Measurements from ENCODE around the gene CHCT1. TPM values are rescaled to one million over a fixed set of nuclear protein-coding genes. Genes with fewer than 3 reads are reported as not detected.

CHCT1 gene
- polyA plus RNA-seq, 2 donors, result 0.08 TPM; not detected in 1

- H3K9me3 ChIP-seq (ENCODE audit: control insufficient read depth in 2 of 2, insufficient read depth in 1 of 2, low read depth in 1 of 2, low read length in 1 of 2), result no peaks in the 10 kb centered on the region
- no peaks in the 10 kb centered on the region for H3K27me3 ChIP-seq (ENCODE audit: control insufficient read depth in 1 of 2, insufficient read depth in 2 of 2, low read length in 2 of 2)
- no peaks in the 10 kb centered on the region for H3K36me3 ChIP-seq (ENCODE audit: control insufficient read depth in 2 of 2, insufficient read depth in 2 of 2, low read length in 1 of 2)
- WGBS, 2 donors, result 76 to 80% methylated on average over 3 of the region's 3 CpGs
- H3K4me3 ChIP-seq (ENCODE audit: low read depth in 1 of 2, low read length in 2 of 2), result no peak overlapping the region
- H3K27ac ChIP-seq (ENCODE audit: low read depth in 2 of 2, low read length in 1 of 2), result no peak overlapping the region
- H3K4me1 ChIP-seq (ENCODE audit: control insufficient read depth in 2 of 2, insufficient read depth in 2 of 2, low read length in 1 of 2), result no peaks in the 10 kb centered on the region
Observed at GRCh38 chr17:60396412-60396811, 25.9 kb upstream of the CHCT1 start.

GRCh38 chr17:60398227-60398959 is 23.9 kb upstream of the CHCT1 start:
- Histone ChIP-seq H3K9me3 (ENCODE audit: control insufficient read depth in 2 of 2, insufficient read depth in 1 of 2, low read depth in 1 of 2, low read length in 1 of 2) (no peaks in the 10 kb centered on the region), H3K27me3 (ENCODE audit: control insufficient read depth in 1 of 2, insufficient read depth in 2 of 2, low read length in 2 of 2) (no peaks in the 10 kb centered on the region), H3K36me3 (ENCODE audit: control insufficient read depth in 2 of 2, insufficient read depth in 2 of 2, low read length in 1 of 2) (no peaks in the 10 kb centered on the region), H3K4me3 (ENCODE audit: low read depth in 1 of 2, low read length in 2 of 2) (no peak overlapping the region), H3K27ac (ENCODE audit: low read depth in 2 of 2, low read length in 1 of 2) (no peak overlapping the region), H3K4me1 (ENCODE audit: control insufficient read depth in 2 of 2, insufficient read depth in 2 of 2, low read length in 1 of 2) (no peaks in the 10 kb centered on the region)
- WGBS, 2 donors, result 73 to 76% methylated on average over 3 of the region's 3 CpGs

- Histone ChIP-seq H3K4me3 (ENCODE audit: low read depth in 1 of 2, low read length in 2 of 2) (no peak overlapping the region), H3K4me1 (ENCODE audit: control insufficient read depth in 2 of 2, insufficient read depth in 2 of 2, low read length in 1 of 2) (no peaks in the 10 kb centered on the region), H3K36me3 (ENCODE audit: control insufficient read depth in 2 of 2, insufficient read depth in 2 of 2, low read length in 1 of 2) (no peaks in the 10 kb centered on the region), H3K9me3 (ENCODE audit: control insufficient read depth in 2 of 2, insufficient read depth in 1 of 2, low read depth in 1 of 2, low read length in 1 of 2) (no peaks in the 10 kb centered on the region), H3K27me3 (ENCODE audit: control insufficient read depth in 1 of 2, insufficient read depth in 2 of 2, low read length in 2 of 2) (no peaks in the 10 kb centered on the region), H3K27ac (ENCODE audit: low read depth in 2 of 2, low read length in 1 of 2) (no peak overlapping the region)
Observed at GRCh38 chr17:60401819-60402218, 20.5 kb upstream of the CHCT1 start.

GRCh38 chr17:60403523-60403810 is 18.8 kb upstream of the CHCT1 start:
- H3K9me3 ChIP-seq (ENCODE audit: control insufficient read depth in 2 of 2, insufficient read depth in 1 of 2, low read depth in 1 of 2, low read length in 1 of 2), result no peaks in the 10 kb centered on the region
- no peak overlapping the region for H3K27ac ChIP-seq (ENCODE audit: low read depth in 2 of 2, low read length in 1 of 2)
- H3K36me3 ChIP-seq (ENCODE audit: control insufficient read depth in 2 of 2, insufficient read depth in 2 of 2, low read length in 1 of 2), result no peaks in the 10 kb centered on the region
- H3K27me3 ChIP-seq (ENCODE audit: control insufficient read depth in 1 of 2, insufficient read depth in 2 of 2, low read length in 2 of 2), result no peaks in the 10 kb centered on the region
- no peaks in the 10 kb centered on the region for H3K4me1 ChIP-seq (ENCODE audit: control insufficient read depth in 2 of 2, insufficient read depth in 2 of 2, low read length in 1 of 2)
- no peak overlapping the region for H3K4me3 ChIP-seq (ENCODE audit: low read depth in 1 of 2, low read length in 2 of 2)
- 77 to 83% methylated on average over 3 of the region's 3 CpGs for WGBS, 2 donors

GRCh38 chr17:60403962-60404361 is 18.3 kb upstream of the CHCT1 start:
- 84 to 90% methylated on average over 6 of the region's 6 CpGs for WGBS, 2 donors
- no peak overlapping the region for H3K27ac ChIP-seq (ENCODE audit: low read depth in 2 of 2, low read length in 1 of 2)
- no peaks in the 10 kb centered on the region for H3K27me3 ChIP-seq (ENCODE audit: control insufficient read depth in 1 of 2, insufficient read depth in 2 of 2, low read length in 2 of 2)
- no peaks in the 10 kb centered on the region for H3K4me1 ChIP-seq (ENCODE audit: control insufficient read depth in 2 of 2, insufficient read depth in 2 of 2, low read length in 1 of 2)
- no peaks in the 10 kb centered on the region for H3K9me3 ChIP-seq (ENCODE audit: control insufficient read depth in 2 of 2, insufficient read depth in 1 of 2, low read depth in 1 of 2, low read length in 1 of 2)
- no peak overlapping the region for H3K4me3 ChIP-seq (ENCODE audit: low read depth in 1 of 2, low read length in 2 of 2)
- no peaks in the 10 kb centered on the region for H3K36me3 ChIP-seq (ENCODE audit: control insufficient read depth in 2 of 2, insufficient read depth in 2 of 2, low read length in 1 of 2)

- H3K4me1 ChIP-seq (ENCODE audit: control insufficient read depth in 2 of 2, insufficient read depth in 2 of 2, low read length in 1 of 2), result no peaks in the 10 kb centered on the region
- H3K27ac ChIP-seq (ENCODE audit: low read depth in 2 of 2, low read length in 1 of 2), result no peak overlapping the region
- no peaks in the 10 kb centered on the region for H3K27me3 ChIP-seq (ENCODE audit: control insufficient read depth in 1 of 2, insufficient read depth in 2 of 2, low read length in 2 of 2)
- 79 to 81% methylated on average over 3 of the region's 3 CpGs for WGBS, 2 donors
- no peaks in the 10 kb centered on the region for H3K36me3 ChIP-seq (ENCODE audit: control insufficient read depth in 2 of 2, insufficient read depth in 2 of 2, low read length in 1 of 2)
- H3K4me3 ChIP-seq (ENCODE audit: low read depth in 1 of 2, low read length in 2 of 2), result no peak overlapping the region
- H3K9me3 ChIP-seq (ENCODE audit: control insufficient read depth in 2 of 2, insufficient read depth in 1 of 2, low read depth in 1 of 2, low read length in 1 of 2), result no peaks in the 10 kb centered on the region
Observed at GRCh38 chr17:60406887-60407286, 15.4 kb upstream of the CHCT1 start.

GRCh38 chr17:60410001-60410400 is 12.3 kb upstream of the CHCT1 start:
- WGBS, 2 donors, result 93 to 96% methylated on average over 4 of the region's 4 CpGs
- Histone ChIP-seq H3K9me3 (ENCODE audit: control insufficient read depth in 2 of 2, insufficient read depth in 1 of 2, low read depth in 1 of 2, low read length in 1 of 2) (no peaks in the 10 kb centered on the region), H3K4me1 (ENCODE audit: control insufficient read depth in 2 of 2, insufficient read depth in 2 of 2, low read length in 1 of 2) (no peaks in the 10 kb centered on the region), H3K36me3 (ENCODE audit: control insufficient read depth in 2 of 2, insufficient read depth in 2 of 2, low read length in 1 of 2) (no peaks in the 10 kb centered on the region), H3K27ac (ENCODE audit: low read depth in 2 of 2, low read length in 1 of 2) (no peak overlapping the region), H3K4me3 (ENCODE audit: low read depth in 1 of 2, low read length in 2 of 2) (no peak overlapping the region), H3K27me3 (ENCODE audit: control insufficient read depth in 1 of 2, insufficient read depth in 2 of 2, low read length in 2 of 2) (no peaks in the 10 kb centered on the region)

GRCh38 chr17:60412701-60413100 is 9.6 kb upstream of the CHCT1 start:
- Histone ChIP-seq H3K4me1 (ENCODE audit: control insufficient read depth in 2 of 2, insufficient read depth in 2 of 2, low read length in 1 of 2) (no peaks in the 10 kb centered on the region), H3K27ac (ENCODE audit: low read depth in 2 of 2, low read length in 1 of 2) (no peak overlapping the region), H3K4me3 (ENCODE audit: low read depth in 1 of 2, low read length in 2 of 2) (no peak overlapping the region), H3K9me3 (ENCODE audit: control insufficient read depth in 2 of 2, insufficient read depth in 1 of 2, low read depth in 1 of 2, low read length in 1 of 2) (no peaks in the 10 kb centered on the region), H3K36me3 (ENCODE audit: control insufficient read depth in 2 of 2, insufficient read depth in 2 of 2, low read length in 1 of 2) (no peaks in the 10 kb centered on the region), H3K27me3 (ENCODE audit: control insufficient read depth in 1 of 2, insufficient read depth in 2 of 2, low read length in 2 of 2) (no peaks in the 10 kb centered on the region)
- WGBS, 2 donors, result 84 to 85% methylated on average over 3 of the region's 3 CpGs

GRCh38 chr17:60415146-60415545 is 7.1 kb upstream of the CHCT1 start:
- WGBS, 2 donors, result 76 to 90% methylated on average over 1 of the region's 1 CpG
- no peaks in the 10 kb centered on the region for H3K9me3 ChIP-seq (ENCODE audit: control insufficient read depth in 2 of 2, insufficient read depth in 1 of 2, low read depth in 1 of 2, low read length in 1 of 2)
- no peaks in the 10 kb centered on the region for H3K36me3 ChIP-seq (ENCODE audit: control insufficient read depth in 2 of 2, insufficient read depth in 2 of 2, low read length in 1 of 2)
- H3K4me1 ChIP-seq (ENCODE audit: control insufficient read depth in 2 of 2, insufficient read depth in 2 of 2, low read length in 1 of 2), result no peaks in the 10 kb centered on the region
- H3K27me3 ChIP-seq (ENCODE audit: control insufficient read depth in 1 of 2, insufficient read depth in 2 of 2, low read length in 2 of 2), result no peaks in the 10 kb centered on the region
- H3K27ac ChIP-seq (ENCODE audit: low read depth in 2 of 2, low read length in 1 of 2), result no peak overlapping the region
- no peak overlapping the region for H3K4me3 ChIP-seq (ENCODE audit: low read depth in 1 of 2, low read length in 2 of 2)

GRCh38 chr17:60416368-60416925 is 5.8 kb upstream of the CHCT1 start:
- Histone ChIP-seq H3K27ac (ENCODE audit: low read depth in 2 of 2, low read length in 1 of 2) (no peak overlapping the region), H3K4me3 (ENCODE audit: low read depth in 1 of 2, low read length in 2 of 2) (no peak overlapping the region), H3K9me3 (ENCODE audit: control insufficient read depth in 2 of 2, insufficient read depth in 1 of 2, low read depth in 1 of 2, low read length in 1 of 2) (no peaks in the 10 kb centered on the region), H3K36me3 (ENCODE audit: control insufficient read depth in 2 of 2, insufficient read depth in 2 of 2, low read length in 1 of 2) (no peaks in the 10 kb centered on the region), H3K27me3 (ENCODE audit: control insufficient read depth in 1 of 2, insufficient read depth in 2 of 2, low read length in 2 of 2) (no peaks in the 10 kb centered on the region), H3K4me1 (ENCODE audit: control insufficient read depth in 2 of 2, insufficient read depth in 2 of 2, low read length in 1 of 2) (peaks cover 0 to 2% of the 10 kb centered on the region in 2 donors)
- WGBS, 2 donors, result 65 to 82% methylated on average over 2 of the region's 2 CpGs
